Nephron progenitor cell (in vitro differentiated cells): ENCODE results near the gene FBP1.

ENCODE experiments used
- DNase-seq: peaks from one replicate; pipeline ENCODE4 v3.0.0; 2021
- H3K27ac Mint-ChIP-seq: 2 replicates; pipeline ENCODE4 v1.8.0; 2021; ENCODE audit warnings: mild to moderate bottlenecking, moderate library complexity, mixed read lengths
- H3K27me3 Mint-ChIP-seq: 2 replicates; pipeline ENCODE4 v1.8.0; 2021; ENCODE audit warnings: mild to moderate bottlenecking, low read depth, mixed read lengths; ENCODE audit not compliant: poor library complexity
- H3K36me3 Mint-ChIP-seq: 2 replicates; pipeline ENCODE4 v1.8.0; 2021; ENCODE audit warnings: low read depth, mixed read lengths
- H3K4me1 Mint-ChIP-seq: 2 replicates; pipeline ENCODE4 v1.8.0; 2021; ENCODE audit warnings: mixed read lengths
- H3K4me3 Mint-ChIP-seq: 2 replicates; pipeline ENCODE4 v1.8.0; 2021; ENCODE audit warnings: mild to moderate bottlenecking, moderate library complexity, mixed read lengths
- H3K9me3 Mint-ChIP-seq: 2 replicates; pipeline ENCODE4 v1.8.0; 2021; ENCODE audit warnings: mild to moderate bottlenecking, moderate library complexity, mixed read lengths
- TF ChIP-seq, protein P1 (sequence below): fragments of 200-600 bp; sonication (generic); IDR thresholded peaks from 2 replicates; pipeline ENCODE4 v1.5.0; 2021; ENCODE audit warnings: antibody characterized with exemption

The FBP1 gene

DNA sequence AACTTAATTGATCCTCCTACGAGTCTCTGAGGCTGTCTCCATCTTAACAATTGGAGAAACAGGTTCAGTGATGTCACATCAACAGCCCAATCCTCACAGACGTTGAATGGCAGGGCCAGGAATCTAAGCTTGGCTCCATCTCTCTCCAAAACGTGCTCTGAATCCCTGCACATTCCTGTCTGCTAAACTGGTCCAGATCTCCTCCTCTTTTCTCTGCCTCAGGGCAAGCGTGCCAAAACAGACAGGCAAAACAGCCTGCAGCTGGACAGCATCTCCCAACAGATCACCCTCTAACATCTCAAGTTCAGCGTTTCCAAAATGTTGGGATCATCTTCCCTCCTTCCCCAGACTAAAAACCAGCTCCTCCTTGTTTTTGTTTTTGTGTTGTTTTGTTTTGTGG is 6.6 kb downstream of the FBP1 start:
- H3K27ac Mint-ChIP-seq, result no peak overlapping the region
- no peaks in the 10 kb centered on the region for H3K4me1 Mint-ChIP-seq
- H3K27me3 Mint-ChIP-seq, result peaks cover 66% of the 10 kb centered on the region
- no peak for DNase-seq
- H3K4me3 Mint-ChIP-seq, result no peak overlapping the region
- no peaks in the 10 kb centered on the region for H3K9me3 Mint-ChIP-seq
- H3K36me3 Mint-ChIP-seq, result no peaks in the 10 kb centered on the region
- TF ChIP-seq, protein P1, sequence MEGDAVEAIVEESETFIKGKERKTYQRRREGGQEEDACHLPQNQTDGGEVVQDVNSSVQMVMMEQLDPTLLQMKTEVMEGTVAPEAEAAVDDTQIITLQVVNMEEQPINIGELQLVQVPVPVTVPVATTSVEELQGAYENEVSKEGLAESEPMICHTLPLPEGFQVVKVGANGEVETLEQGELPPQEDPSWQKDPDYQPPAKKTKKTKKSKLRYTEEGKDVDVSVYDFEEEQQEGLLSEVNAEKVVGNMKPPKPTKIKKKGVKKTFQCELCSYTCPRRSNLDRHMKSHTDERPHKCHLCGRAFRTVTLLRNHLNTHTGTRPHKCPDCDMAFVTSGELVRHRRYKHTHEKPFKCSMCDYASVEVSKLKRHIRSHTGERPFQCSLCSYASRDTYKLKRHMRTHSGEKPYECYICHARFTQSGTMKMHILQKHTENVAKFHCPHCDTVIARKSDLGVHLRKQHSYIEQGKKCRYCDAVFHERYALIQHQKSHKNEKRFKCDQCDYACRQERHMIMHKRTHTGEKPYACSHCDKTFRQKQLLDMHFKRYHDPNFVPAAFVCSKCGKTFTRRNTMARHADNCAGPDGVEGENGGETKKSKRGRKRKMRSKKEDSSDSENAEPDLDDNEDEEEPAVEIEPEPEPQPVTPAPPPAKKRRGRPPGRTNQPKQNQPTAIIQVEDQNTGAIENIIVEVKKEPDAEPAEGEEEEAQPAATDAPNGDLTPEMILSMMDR, result no peak

DNA sequence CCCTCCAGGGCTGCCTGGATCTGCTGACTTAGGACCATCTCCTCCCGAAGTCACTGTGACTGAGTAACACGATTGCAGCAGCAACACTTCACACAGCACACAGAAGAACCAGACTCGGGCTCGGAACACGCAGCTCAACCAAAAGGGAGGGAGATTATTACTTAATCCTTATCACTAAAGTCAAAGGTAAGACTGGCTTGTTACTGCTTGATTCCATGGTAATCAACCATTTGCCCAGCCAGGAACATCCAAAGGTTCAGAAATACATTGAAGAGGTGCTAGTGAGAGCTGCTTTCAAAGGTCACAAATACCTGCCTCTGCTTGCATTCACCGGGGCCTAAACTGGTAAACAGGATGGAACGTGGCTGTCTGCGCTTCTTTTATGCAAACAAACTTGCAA is 7.7 kb downstream of the FBP1 start:
- H3K4me1 Mint-ChIP-seq, result no peaks in the 10 kb centered on the region
- TF ChIP-seq, protein P1, result no peak
- H3K4me3 Mint-ChIP-seq, result no peak overlapping the region
- H3K27ac Mint-ChIP-seq, result no peak overlapping the region
- H3K36me3 Mint-ChIP-seq, result no peaks in the 10 kb centered on the region
- H3K27me3 Mint-ChIP-seq, result peaks cover 62% of the 10 kb centered on the region
- H3K9me3 Mint-ChIP-seq, result no peaks in the 10 kb centered on the region
- no peak for DNase-seq

- H3K4me3 Mint-ChIP-seq, result no peak overlapping the region
Measured at GRCh38 chr9:94630833-94631232, 8.5 kb downstream of the FBP1 start.

GRCh38 chr9:94630281-94630680 is 9.0 kb downstream of the FBP1 start:
- peaks cover 49% of the 10 kb centered on the region for H3K27me3 Mint-ChIP-seq
- H3K36me3 Mint-ChIP-seq, result no peaks in the 10 kb centered on the region
- H3K9me3 Mint-ChIP-seq, result no peaks in the 10 kb centered on the region
- no peaks in the 10 kb centered on the region for H3K4me1 Mint-ChIP-seq
- no peak overlapping the region for H3K27ac Mint-ChIP-seq
- no peak overlapping the region for H3K4me3 Mint-ChIP-seq
- TF ChIP-seq, protein P1, result no peak
- DNase-seq, result no peak

More at GRCh38 chr9:94630833-94631232, 8.5 kb downstream of the FBP1 start:
- Mint-ChIP-seq H3K9me3 (no peaks in the 10 kb centered on the region), H3K36me3 (no peaks in the 10 kb centered on the region), H3K27ac (no peak overlapping the region), H3K27me3 (peaks cover 54% of the 10 kb centered on the region), H3K4me1 (no peaks in the 10 kb centered on the region)
- no peak for DNase-seq
- TF ChIP-seq, protein P1, result no peak

- no peak for DNase-seq
- no peak overlapping the region for H3K4me3 Mint-ChIP-seq
- H3K27ac Mint-ChIP-seq, result no peak overlapping the region
- H3K27me3 Mint-ChIP-seq, result peaks cover 36% of the 10 kb centered on the region
- TF ChIP-seq, protein P1, result no peak
- H3K36me3 Mint-ChIP-seq, result no peaks in the 10 kb centered on the region
- H3K4me1 Mint-ChIP-seq, result no peaks in the 10 kb centered on the region
- H3K9me3 Mint-ChIP-seq, result no peaks in the 10 kb centered on the region
Measured at GRCh38 chr9:94627287-94627686, 12.0 kb downstream of the FBP1 start.

DNA sequence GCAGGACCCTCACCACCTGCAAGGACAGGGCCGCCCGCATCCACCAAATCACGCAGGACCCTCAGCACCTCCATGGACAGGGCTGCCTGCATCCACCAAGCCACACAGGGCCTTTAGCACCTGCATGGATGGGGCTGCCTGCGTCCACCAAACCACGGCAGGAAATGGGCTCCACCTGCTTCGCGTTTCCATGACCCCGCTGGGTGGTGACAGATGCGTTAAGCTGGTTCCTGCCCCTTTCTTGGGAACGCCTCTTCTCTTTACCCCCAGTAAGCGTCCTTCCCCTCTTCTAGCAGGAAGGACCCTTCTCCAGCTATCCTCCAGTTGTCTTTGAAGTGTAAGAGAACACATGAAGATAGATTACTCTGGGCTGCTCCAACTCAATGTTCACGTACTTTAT is 13.5 kb downstream of the FBP1 start:
- DNase-seq, result no peak
- Mint-ChIP-seq H3K4me3 (no peak overlapping the region), H3K27ac (no peak overlapping the region), H3K36me3 (no peaks in the 10 kb centered on the region), H3K27me3 (peaks cover 24% of the 10 kb centered on the region), H3K9me3 (no peaks in the 10 kb centered on the region), H3K4me1 (no peaks in the 10 kb centered on the region)
- TF ChIP-seq, protein P1, result no peak
